Mammary epithelial cell (primary cell): ENCODE measurements around the gene KIF23.

Experiments
- EZH2 ChIP-seq: IDR thresholded peaks from 2 replicates; pipeline ENCODE4 v1.6.1; 2012; ENCODE audit warnings: low read length, inconsistent platforms, borderline replicate concordance
- TF ChIP-seq, protein P1 (sequence below), 2 donors: IDR thresholded peaks in 1 of 2; conservative IDR thresholded peaks in 1 of 2; 2 replicates each; pipeline ENCODE4 v1.5.1; 2011 to 2012; ENCODE audit warnings: inconsistent platforms in 2 of 2, low read length in 2 of 2, mild to moderate bottlenecking in 2 of 2, control low read depth in 1 of 2, low read depth in 1 of 2; ENCODE audit not compliant: insufficient read depth in 1 of 2; ENCODE audit errors: extremely low read depth in 1 of 2

DNA sequence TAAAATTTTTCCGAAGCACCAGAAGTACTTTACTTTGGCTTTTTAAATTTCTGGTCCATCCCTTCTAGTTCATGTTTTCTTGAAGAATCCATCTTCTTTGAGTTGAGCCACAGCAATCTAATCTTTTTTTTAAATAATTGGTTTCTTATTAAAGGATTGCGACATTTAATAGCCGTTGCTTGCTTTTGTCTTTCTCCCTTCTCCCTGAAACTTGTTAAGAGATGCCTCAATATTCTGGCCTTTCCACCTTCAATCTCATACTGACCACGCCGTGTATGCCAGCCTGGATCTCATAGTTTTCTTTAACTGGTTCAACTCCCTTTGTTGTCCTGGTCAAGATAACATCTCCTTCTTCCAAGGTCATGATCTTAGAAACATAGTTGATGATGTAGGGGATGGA is 20.1 kb downstream of the KIF23 start:
- TF ChIP-seq, protein P1, sequence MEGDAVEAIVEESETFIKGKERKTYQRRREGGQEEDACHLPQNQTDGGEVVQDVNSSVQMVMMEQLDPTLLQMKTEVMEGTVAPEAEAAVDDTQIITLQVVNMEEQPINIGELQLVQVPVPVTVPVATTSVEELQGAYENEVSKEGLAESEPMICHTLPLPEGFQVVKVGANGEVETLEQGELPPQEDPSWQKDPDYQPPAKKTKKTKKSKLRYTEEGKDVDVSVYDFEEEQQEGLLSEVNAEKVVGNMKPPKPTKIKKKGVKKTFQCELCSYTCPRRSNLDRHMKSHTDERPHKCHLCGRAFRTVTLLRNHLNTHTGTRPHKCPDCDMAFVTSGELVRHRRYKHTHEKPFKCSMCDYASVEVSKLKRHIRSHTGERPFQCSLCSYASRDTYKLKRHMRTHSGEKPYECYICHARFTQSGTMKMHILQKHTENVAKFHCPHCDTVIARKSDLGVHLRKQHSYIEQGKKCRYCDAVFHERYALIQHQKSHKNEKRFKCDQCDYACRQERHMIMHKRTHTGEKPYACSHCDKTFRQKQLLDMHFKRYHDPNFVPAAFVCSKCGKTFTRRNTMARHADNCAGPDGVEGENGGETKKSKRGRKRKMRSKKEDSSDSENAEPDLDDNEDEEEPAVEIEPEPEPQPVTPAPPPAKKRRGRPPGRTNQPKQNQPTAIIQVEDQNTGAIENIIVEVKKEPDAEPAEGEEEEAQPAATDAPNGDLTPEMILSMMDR (conservative IDR thresholded peaks at IDR 0.05 in 1 of 2, IDR thresholded peaks at IDR 0.05 in 1 of 2; ENCODE audit: extremely low read depth in 1 of 2, insufficient read depth in 1 of 2, low read depth in 1 of 2, low read length in 2 of 2), result no peak
- TF ChIP-seq EZH2, result no peak
